ENCODE measurements around the gene EIF3A.
"Not testable (repeated sequence)": the region's sequence is repeated elsewhere in the genome, so short reads cannot be mapped to it uniquely, and the experiment has no call there.

EIF3A gene, protein sequence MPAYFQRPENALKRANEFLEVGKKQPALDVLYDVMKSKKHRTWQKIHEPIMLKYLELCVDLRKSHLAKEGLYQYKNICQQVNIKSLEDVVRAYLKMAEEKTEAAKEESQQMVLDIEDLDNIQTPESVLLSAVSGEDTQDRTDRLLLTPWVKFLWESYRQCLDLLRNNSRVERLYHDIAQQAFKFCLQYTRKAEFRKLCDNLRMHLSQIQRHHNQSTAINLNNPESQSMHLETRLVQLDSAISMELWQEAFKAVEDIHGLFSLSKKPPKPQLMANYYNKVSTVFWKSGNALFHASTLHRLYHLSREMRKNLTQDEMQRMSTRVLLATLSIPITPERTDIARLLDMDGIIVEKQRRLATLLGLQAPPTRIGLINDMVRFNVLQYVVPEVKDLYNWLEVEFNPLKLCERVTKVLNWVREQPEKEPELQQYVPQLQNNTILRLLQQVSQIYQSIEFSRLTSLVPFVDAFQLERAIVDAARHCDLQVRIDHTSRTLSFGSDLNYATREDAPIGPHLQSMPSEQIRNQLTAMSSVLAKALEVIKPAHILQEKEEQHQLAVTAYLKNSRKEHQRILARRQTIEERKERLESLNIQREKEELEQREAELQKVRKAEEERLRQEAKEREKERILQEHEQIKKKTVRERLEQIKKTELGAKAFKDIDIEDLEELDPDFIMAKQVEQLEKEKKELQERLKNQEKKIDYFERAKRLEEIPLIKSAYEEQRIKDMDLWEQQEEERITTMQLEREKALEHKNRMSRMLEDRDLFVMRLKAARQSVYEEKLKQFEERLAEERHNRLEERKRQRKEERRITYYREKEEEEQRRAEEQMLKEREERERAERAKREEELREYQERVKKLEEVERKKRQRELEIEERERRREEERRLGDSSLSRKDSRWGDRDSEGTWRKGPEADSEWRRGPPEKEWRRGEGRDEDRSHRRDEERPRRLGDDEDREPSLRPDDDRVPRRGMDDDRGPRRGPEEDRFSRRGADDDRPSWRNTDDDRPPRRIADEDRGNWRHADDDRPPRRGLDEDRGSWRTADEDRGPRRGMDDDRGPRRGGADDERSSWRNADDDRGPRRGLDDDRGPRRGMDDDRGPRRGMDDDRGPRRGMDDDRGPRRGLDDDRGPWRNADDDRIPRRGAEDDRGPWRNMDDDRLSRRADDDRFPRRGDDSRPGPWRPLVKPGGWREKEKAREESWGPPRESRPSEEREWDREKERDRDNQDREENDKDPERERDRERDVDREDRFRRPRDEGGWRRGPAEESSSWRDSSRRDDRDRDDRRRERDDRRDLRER (N-terminal part only)

DNA sequence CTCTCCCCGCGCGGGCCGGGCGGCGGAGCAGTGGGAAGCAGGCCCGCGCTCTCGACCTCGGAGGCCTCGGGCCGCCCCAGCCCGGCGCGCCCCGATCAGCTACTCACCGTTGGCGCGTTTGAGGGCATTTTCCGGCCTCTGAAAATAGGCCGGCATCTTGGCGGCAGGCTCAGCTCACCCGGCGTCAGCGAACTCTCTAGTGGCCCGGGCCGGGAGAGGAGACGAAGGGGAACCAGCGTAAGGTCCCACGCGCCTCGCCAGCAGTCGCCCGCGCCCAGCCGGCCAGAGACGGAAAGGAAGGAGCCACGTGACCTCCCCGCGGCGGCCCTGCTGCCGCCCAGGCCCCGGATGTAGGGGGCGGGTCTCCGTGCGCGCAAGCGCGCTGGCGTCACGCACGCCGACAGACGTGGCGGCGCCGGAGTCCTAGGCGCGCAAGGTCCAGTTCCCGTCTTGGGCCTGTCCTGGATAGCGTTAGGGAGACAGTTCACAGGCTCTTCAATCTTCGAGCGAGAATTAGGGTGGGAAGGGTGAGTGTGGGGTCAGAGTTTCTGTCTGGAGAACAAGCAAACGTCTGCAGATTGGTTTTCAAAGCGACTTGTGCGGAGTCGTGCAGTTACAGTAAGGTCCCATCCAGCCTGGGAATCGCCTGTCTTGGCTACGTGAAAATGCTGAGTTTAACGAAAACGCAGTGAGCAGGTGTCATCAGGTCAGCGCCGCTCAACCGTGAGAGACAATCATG is at the start of gene EIF3A:
TSS of gene EIF3A (minus strand) at position 297 of the 739 bp plus-strand sequence. CDS start at position 156, 141 bp downstream.
- DNase-seq: peak; percentile 94

DNA sequence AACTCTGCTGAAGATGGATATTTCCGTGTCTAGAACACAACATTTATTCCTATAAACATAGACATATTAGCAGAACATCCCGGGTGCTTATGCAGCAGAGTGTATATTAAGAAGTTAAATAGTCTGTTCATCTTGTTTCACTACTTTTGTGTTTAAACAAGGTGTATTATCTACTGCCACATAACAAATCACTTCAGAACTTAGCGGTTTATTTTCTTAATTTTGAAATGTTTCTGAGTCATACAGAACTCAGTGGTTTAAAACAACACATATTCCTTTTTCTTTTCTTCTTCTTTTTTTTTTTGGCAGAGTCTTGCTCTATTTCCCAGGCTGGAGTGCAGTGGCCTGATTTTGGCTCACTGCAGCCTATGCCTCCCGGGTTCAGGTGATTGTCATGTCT is 49.1 kb upstream of the EIF3A start:
- DNase-seq: no peak

DNA sequence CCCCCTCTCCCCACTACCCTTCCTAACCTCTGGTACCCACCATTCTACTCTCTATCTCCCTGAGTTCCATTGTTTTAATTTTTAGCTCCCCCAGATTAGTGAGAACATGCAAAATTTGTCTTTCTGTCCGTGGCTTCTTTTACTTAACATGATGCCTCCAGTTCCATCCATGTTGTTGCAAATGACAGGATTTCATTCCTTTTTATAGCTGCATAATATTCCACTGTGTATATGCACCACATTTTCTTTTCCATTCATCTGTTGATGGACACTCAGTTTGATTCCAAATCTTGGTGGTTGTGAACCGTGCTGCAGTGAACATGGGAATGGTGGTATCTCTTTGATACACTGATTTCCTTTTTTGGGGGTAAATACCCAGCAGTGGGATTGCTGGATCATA is 45.3 kb upstream of the EIF3A start:
- no peak for DNase-seq

DNA sequence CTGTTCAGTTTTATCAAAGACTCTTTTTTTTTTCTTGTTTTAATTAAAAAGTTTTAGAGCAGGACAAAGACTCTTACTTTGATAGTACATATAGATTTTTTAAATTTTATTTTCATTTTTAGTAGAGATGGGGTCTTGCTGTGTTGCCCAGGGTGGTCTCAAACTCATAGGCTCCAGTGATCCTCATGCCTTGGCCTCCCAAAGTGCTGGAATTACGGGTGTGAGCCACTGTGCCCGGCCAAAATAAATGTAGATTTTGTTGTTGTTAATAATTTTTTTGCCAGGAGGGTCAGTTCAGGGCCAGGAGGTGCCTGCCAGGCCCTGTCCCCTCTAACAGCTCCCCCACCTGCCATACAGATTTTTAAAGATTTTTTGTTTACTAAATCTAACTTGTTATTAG is 40.3 kb upstream of the EIF3A start:
- DNase-seq: no peak

DNA sequence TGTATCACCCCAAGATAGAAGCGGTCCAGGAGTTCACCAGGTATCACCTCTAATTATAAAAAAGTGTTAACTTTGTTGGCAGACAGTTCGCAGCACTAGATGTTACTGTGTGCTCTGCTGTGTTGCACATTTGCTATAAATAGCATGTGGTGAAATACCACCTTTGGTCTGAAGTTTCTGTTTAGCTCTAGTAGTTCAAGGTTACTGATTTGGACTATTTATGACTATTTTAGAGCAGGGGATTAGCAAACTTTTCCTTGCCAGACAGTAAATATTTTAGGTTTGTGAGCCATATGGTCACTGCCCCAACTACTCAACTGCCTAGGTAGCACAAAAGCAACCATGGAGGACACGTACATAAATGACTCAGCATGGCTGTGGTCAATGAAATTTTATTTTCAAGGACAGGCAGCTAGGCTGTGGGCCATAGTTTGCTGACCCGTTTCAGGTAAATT is 39.8 kb upstream of the EIF3A start:
- DNase-seq: no peak

DNA sequence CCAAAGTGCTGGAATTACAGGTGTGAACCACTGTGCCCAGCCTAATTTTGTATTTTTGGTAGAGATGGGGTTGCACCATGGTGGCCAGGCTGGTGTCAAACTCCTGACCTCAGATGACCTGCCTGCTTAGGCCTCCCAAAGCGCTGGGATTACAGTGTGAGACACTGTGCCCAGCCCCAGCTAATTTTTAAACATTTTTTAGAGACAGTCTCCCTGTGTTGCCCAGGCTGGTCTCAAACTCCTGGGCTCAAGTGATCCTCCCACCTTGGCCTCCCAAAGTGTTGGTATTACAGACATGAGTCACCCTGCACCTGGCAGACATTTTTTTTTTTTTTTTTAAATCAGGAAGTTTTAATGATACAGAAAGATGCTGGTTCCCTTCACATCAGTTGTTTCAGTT is 38.8 kb upstream of the EIF3A start:
- no peak for DNase-seq

DNA sequence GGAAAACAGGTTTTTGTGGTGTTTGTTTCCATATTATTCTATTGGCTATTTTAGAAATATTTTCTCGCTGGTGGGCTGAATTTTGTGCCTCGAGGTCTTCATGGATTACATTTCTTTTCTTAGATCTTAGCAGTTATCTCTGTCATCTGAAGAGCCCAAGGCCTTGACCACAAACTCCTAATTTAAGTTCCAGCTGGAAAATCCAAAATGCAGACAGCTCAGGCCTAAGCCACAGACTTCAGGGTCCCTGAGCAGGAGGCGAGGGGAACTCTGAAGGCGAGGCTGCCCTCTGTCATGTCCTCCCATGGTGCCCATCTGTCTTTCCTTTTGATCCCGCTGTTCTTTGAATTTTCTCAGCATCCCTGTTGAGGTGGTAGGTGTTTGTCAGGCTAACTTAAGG is 37.6 kb upstream of the EIF3A start:
- DNase-seq: no peak

DNA sequence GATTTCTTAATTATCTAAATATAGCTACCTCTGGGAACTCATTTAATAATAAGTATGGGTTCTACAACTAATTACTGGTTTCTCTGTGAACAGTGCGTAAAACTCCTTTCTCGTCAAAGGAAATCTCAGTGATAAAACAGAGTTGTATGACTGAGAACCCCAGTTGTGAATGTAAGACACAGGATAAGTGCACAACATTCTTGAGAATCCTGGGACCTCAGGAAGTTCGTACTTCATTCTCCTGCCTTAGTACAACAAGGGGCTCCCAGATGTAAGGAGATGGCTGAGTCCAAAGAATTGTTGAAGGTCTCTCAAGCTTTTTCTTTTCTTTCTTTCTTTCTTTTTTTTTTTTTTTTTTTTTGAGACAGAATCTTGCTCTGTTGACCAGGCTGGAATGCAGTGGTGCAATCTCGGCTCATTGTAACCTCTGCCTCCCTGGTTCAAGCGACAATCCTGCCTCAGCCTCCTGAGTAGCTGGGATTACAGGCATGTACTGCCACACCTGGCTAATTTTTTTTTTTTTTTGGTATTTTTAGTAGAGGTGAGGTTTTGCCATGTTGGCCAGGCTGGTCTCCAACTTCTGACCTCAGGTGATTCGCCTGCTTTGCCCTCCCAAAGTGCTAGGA is 35.8 kb upstream of the EIF3A start:
- no peak for DNase-seq

DNA sequence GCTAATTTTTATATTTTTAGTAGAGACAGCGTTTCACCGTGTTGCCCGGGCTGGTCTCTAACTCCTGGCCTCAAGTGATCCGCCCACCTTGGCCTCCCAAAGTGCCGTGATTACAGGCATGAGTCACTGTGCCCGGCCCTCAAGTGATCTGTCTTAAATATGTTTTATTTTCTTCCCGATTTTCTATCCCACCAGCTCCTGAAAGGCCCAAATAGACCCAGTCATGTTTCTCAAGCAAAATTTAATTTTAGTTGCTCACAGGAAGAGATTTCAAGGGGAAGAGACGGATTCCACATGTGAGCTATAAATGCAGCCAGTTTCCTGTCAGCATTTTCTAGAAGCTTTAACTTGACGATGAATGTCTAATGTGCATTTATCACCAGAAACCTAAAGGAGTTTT is 35.3 kb upstream of the EIF3A start:
- no peak for DNase-seq

DNA sequence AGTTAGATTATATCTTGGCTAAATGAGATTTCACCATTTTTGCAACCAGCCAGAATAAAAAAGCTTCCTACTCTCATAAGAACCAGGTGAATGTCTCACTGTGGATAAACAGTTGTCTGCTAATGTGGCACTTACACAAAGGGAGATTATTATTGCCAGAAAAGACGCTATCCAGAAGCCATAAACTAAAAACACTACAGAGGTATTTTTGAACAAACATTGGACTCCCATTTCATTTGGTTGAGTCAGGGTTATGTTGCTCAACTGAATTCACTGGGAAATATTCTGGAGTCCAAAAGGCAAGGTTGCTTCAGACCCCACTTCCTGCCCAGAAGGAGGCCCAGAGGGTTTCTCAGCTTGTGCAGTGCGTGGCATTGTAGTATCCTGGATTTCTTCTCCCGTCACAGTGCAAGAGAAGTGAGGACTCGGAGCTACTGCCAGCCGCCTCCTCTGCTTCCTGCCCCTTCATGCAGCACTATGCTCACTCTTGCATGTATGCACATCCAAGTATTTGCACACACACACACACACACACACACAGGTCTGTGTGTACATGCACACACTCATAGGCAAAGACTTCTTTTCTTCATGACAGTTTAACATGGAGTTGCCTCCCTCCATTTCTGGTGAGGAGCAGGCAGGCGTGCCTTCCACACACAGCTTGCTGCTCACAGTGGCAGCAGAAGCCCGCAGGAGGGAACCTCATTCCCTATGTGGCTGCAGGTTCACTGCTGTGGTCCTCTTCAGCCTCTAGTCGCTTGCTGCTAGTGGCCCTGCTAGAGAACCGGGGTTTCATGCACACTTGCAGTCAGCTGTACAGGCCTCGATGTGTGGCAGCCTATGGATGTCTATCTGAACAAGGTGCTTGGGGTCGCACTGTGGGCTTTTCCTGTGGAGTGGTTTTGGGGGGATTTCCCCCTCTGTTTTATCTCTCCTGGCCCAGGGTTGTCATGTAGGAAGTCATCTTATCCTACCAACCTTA is 33.4 kb upstream of the EIF3A start:
- no peak for DNase-seq

DNA sequence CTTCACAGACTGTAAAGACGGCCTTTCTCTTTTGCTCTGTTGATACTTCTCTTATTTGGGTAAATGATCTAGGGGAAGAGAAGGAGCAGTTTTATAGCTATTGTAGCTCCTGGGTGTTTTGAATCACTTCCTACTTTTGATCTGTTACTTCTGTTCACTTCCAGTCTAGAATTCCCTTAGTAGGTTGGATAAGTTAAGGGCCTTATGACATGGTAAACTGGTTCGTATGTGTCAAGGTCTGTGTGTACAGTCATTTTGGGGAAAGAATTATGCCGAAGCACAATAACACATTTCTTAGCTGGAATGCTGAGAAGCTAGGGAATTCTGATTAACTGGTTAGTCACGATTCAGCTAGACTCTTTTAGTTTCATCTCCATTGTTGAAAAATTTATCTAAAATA is 31.4 kb upstream of the EIF3A start:
- no peak for DNase-seq

DNA sequence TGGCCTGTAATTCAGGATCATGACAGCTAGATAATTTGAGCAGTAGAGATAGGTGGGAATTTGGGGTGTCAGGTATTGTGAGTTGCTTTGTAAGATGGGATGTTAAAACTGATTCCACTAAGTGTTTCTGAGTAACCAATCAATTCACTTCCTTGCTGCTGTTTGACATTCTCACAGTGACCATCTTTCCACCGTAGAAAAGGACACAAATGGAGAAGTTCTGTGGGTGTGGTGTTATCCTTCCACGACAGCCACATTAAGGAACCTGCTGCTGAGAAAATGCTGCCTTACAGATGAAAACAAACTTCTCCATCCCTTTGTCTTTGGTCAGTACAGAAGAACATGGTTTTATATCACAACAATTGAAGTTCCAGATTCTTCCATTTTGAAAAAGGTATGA is 27.2 kb upstream of the EIF3A start:
- DNase-seq: not testable (repeated sequence)

DNA sequence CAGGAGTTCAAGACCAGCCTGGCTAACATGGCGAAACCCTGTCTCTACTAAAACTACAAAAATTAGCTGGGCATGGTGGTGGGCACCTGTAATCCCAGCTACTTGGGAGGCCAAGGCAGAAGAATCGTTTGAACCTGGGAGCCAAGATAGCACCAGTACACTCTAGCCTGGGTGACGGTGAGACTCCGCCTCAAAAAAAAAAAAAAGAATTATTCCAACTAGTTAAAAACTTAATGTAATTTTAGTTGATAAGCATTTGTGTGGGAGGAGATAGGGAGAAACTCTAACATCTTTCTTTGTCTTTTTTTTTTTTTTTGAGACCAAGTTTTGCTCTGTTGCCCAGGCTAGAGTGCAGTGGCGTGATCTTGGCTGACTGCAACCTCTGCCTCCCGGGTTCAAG is 26.5 kb upstream of the EIF3A start:
- not testable (repeated sequence) for DNase-seq

DNA sequence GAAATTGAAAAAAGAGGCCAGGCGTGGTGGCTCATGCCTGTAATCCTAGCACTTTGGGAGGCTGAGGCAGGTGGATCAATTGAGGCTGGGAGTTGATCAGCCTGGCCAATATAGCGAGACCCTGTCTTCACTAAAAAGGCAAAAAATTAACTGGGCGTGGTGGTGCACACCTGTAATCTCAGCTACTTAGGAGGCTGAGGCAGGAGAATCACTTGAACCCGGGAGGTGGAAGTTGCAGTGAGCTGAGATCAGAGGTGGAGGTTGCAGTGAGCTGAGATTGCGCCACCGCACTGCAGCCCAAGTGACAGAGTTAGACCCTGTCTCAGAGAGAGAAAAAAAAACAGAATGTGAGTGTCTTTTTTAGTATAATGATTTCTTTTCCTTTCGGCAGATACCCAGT is 25.3 kb upstream of the EIF3A start:
- not testable (repeated sequence) for DNase-seq

DNA sequence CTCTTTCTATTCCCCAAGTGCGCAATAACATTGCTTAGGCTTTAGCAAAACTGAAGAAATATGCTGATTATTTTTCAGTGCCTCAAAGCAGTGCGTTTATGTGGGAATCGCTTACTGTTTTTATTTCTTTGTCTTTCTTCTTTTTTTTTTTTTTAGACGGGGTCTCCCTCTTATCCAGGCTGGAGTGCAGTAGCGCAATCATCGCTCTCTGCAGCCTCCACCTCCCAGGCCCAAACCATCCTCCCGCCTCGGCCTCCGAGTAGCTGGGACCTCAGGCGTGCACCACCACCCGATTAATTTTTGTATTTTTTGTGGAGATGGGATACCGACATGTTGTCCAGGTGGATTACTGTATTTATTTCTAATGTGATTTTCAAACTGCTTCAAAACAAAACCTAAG is 24.5 kb upstream of the EIF3A start:
- no peak for DNase-seq

DNA sequence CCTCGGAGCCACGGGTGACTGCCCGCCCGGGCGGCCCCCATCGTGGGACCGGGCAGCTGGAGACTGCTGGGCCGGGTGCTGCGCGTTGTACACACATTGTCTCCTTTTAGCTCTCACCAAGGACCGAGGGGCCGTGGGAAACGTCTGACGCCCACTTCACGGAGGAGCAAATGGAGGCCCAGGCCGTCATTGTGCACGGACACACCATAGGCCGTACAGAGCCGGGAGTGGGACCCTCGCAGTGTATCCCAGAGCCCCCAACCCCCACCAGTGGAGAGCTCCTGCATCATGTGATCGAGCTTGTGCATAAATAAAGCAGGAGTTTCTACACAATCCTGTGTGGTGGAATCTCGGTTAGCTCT is 24.0 kb upstream of the EIF3A start:
- peak; percentile 20 for DNase-seq

DNA sequence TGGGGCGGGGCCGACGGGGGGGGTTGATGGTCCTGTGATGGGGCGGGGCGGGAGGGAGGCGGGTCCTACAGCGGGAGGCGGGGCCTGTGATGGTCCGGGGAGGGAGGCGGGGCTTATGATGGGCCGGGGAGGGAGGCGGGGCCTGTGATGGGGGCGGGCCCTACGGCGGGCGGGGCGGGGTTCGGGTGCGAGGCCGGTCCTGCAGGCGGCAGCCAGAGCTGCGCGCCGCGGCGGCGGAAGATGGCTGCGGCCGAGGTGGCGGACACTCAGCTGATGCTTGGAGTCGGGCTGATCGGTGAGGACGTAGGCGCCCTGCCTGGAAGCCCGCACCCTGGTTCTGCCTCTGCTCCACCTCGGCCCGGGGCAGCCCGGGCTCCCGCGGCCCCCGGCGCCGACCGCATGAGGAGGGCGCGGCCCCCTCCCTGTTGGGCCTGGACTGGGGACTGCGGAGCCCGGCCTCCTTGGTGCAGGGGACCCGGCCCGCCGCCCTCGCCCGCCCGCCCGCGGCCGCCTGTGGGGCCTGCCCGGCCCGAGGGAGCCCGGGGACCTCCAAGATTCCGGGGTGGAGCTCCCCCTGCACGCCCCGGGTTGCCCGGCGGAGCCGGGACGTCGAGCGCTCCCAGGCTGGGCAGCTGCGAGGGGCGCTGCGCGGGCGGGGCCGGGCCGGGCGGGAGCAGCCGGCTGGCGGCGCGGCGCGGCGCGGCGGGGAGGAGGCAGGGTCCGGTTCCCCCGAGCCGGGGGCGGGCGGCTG is 23.5 kb upstream of the EIF3A start, which contains the start of gene DENND10:
TSS of gene DENND10 (plus strand) at position 211 of the 751 bp plus-strand sequence. CDS start at position 241, 30 bp downstream.
- DNase-seq: peak; percentile 82

DNA sequence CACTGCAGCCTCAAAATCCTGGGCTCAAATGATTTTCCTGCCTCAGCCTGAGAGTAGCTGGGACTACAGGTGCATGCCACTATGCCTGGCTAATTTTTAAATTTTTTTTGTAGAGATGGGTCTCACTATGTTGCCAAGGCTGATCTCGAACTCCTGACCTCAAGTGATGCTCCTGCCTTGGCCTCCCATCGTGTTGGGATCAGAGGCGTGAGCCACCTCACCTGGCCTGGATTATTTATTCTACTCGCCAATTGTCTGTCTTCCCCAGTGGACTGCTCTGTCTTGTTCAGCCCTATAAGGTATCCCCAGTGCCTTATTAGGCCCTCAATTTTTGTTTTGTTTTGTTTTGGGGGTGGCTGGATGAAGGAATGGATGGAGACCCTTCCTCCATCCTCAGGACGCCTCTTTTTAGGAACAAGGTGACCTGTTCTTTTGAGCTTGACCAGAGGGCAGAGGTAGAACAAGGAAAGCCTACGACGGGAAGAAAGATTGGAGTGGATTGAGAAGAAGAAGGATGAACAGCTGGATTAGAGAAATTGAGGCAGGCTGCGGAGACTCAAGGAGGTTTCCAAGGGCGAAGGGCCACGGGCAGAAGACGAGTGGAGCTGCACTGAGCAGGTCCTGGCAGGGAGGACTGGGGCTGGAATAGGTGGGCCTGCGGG is 22.8 kb upstream of the EIF3A start:
- no peak for DNase-seq

All from activated CD4-positive, alpha-beta T cell treated with anti-CD3 and anti-CD28 coated beads for 48 hours (primary cell).